Measurements from ENCODE around the gene RNF167.

GRCh38 chr17:4901108-4901647 lies 38.9 kb upstream of the RNF167 start:
- TF ChIP-seq TAF1 (IDR thresholded peaks at IDR 0.05; ENCODE audit: low read depth) (no peak), ZBTB7A (IDR thresholded peaks at IDR 0.05; ENCODE audit: low read depth) (no peak), EGR1 (IDR thresholded peaks at IDR 0.05) (no peak), CEBPB (IDR thresholded peaks at IDR 0.05) (no peak), EP300 (IDR thresholded peaks at IDR 0.05; ENCODE audit: borderline replicate concordance) (no peak), TEAD4 (IDR thresholded peaks at IDR 0.05) (no peak), CREB1 (IDR thresholded peaks at IDR 0.05; ENCODE audit: low read depth) (no peak), YY1 (IDR thresholded peaks at IDR 0.05; ENCODE audit: low read depth) (no peak)
- TF ChIP-seq, protein P1, sequence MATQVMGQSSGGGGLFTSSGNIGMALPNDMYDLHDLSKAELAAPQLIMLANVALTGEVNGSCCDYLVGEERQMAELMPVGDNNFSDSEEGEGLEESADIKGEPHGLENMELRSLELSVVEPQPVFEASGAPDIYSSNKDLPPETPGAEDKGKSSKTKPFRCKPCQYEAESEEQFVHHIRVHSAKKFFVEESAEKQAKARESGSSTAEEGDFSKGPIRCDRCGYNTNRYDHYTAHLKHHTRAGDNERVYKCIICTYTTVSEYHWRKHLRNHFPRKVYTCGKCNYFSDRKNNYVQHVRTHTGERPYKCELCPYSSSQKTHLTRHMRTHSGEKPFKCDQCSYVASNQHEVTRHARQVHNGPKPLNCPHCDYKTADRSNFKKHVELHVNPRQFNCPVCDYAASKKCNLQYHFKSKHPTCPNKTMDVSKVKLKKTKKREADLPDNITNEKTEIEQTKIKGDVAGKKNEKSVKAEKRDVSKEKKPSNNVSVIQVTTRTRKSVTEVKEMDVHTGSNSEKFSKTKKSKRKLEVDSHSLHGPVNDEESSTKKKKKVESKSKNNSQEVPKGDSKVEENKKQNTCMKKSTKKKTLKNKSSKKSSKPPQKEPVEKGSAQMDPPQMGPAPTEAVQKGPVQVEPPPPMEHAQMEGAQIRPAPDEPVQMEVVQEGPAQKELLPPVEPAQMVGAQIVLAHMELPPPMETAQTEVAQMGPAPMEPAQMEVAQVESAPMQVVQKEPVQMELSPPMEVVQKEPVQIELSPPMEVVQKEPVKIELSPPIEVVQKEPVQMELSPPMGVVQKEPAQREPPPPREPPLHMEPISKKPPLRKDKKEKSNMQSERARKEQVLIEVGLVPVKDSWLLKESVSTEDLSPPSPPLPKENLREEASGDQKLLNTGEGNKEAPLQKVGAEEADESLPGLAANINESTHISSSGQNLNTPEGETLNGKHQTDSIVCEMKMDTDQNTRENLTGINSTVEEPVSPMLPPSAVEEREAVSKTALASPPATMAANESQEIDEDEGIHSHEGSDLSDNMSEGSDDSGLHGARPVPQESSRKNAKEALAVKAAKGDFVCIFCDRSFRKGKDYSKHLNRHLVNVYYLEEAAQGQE (IDR thresholded peaks at IDR 0.05; ENCODE audit: low read depth) = no peak
- TF ChIP-seq, protein P2, sequence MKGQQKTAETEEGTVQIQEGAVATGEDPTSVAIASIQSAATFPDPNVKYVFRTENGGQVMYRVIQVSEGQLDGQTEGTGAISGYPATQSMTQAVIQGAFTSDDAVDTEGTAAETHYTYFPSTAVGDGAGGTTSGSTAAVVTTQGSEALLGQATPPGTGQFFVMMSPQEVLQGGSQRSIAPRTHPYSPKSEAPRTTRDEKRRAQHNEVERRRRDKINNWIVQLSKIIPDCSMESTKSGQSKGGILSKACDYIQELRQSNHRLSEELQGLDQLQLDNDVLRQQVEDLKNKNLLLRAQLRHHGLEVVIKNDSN (IDR thresholded peaks at IDR 0.05) = no peak
